HCT116 (cell line): Measurements from ENCODE around the gene ATP8B4. TPM values are rescaled to one million over a fixed set of nuclear protein-coding genes. Genes with fewer than 3 reads are reported as not detected.

Source experiments
- ATAC-seq: fragments of 200-7000 bp; cut with Tn5 transposase; 2 replicates; pipeline ENCODE4 v1.9.1; 2020; ENCODE audit warnings: mild to moderate bottlenecking, moderate library complexity
- BruUV-seq: library from RNA; stranded (reverse); fragments of 400-500 nt; replicated peaks from 2 replicates; lab custom pipeline; 2021; lab: Mats Ljungman, UMichigan
- CTCF ChIA-PET: fragments of 300-600 bp; sonication (Branson Sonifier 250); formaldehyde crosslinking; loops from one replicate; lab custom pipeline; 2021; ENCODE audit warnings: antibody characterized with exemption; lab: Charles Lee
- POLR2A ChIA-PET: fragments of 300-600, 350-600 bp; sonication (Branson Sonifier 250); formaldehyde crosslinking; loops from one replicate; lab custom pipeline; 2021; ENCODE audit warnings: antibody characterized with exemption; lab: Charles Lee
- RAD21 ChIA-PET, 2 experiments: fragments of 300-600 bp; sonication (Branson Sonifier 250); formaldehyde crosslinking; loops; one replicate each; lab custom pipeline; 2023; ENCODE audit warnings: low total read pairs in 2 of 2; ENCODE audit not compliant: uncharacterized antibody in 2 of 2, unreplicated experiment in 2 of 2, low non-redundant PET in 1 of 2; lab: Charles Lee
- DNase-seq: peaks from one replicate; pipeline ENCODE4 v3.0.0-alpha.2; 2010; ENCODE audit warnings: low read depth, low spot score
- H2AFZ ChIP-seq: fragments of 200-600 bp; shearing (Covaris generic), sonication (generic); 2 replicates; pipeline ENCODE4 v1.6.1; 2017; ENCODE audit warnings: low read depth, mixed run types, mixed read lengths, antibody characterized with exemption, low read length; ENCODE audit not compliant: poor library complexity, severe bottlenecking
- H3K27ac ChIP-seq: 2 replicates; pipeline ENCODE4 v1.5.1; 2012; ENCODE audit warnings: low read depth, low read length
- H3K27me3 ChIP-seq: fragments of 200-600 bp; sonication (generic); 2 replicates; pipeline ENCODE4 v1.6.1; 2016; ENCODE audit warnings: mixed run types, low read length, mixed read lengths; ENCODE audit not compliant: insufficient read depth
- H3K36me3 ChIP-seq, 2 experiments: fragments of 200-500 bp in 1 of 2; fragments of 200-600 bp in 1 of 2; sonication (Bioruptor generic) in 1 of 2; sonication (generic) in 1 of 2; 2 replicates each; pipeline versions ENCODE4 v1.5.1 to v1.6.1; 2014 to 2016; ENCODE audit warnings: low read length in 2 of 2, inconsistent platforms in 1 of 2, mixed read lengths in 1 of 2, mixed run types in 1 of 2; ENCODE audit not compliant: insufficient read depth in 2 of 2, control insufficient read depth in 1 of 2
- H3K4me1 ChIP-seq, 2 experiments: fragments of 200-600 bp in 1 of 2; sonication (generic) in 1 of 2; 2 replicates each; pipeline versions ENCODE4 v1.5.1 to v1.6.1; 2012 to 2017; ENCODE audit warnings: low read length in 2 of 2, inconsistent platforms in 1 of 2, mild to moderate bottlenecking in 1 of 2, mixed read lengths in 1 of 2, mixed run types in 1 of 2, moderate library complexity in 1 of 2; ENCODE audit not compliant: insufficient read depth in 2 of 2, control insufficient read depth in 1 of 2
- H3K4me2 ChIP-seq: fragments of 200-600 bp; sonication (generic); 2 replicates; pipeline ENCODE4 v1.6.1; 2017; ENCODE audit warnings: mixed run types, low read length, mixed read lengths
- H3K4me3 ChIP-seq, 2 experiments: fragments of 200-600 bp in 1 of 2; sonication (generic) in 1 of 2; replicated peaks in 1 of 2; 2 replicates each; pipeline ENCODE4 v1.5.1; 2011 to 2016; ENCODE audit warnings: low read length in 2 of 2, control low read depth in 1 of 2, low read depth in 1 of 2, mild to moderate bottlenecking in 1 of 2, mixed read lengths in 1 of 2, mixed run types in 1 of 2
- H3K79me2 ChIP-seq: fragments of 200-600 bp; sonication (generic); 2 replicates; pipeline ENCODE4 v1.6.1; 2017; ENCODE audit warnings: mild to moderate bottlenecking, mixed run types, low read length, moderate library complexity, mixed read lengths; ENCODE audit not compliant: insufficient read depth
- H3K9ac ChIP-seq: fragments of 200-600 bp; sonication (generic); 2 replicates; pipeline ENCODE4 v1.6.1; 2016; ENCODE audit warnings: low read length, mixed read lengths
- H3K9me2 ChIP-seq: fragments of 200-600 bp; sonication (generic), shearing (Covaris generic); 2 replicates; pipeline ENCODE4 v1.6.1; 2017; ENCODE audit warnings: mixed run types, mild to moderate bottlenecking, moderate library complexity; ENCODE audit not compliant: insufficient read depth
- H3K9me3 ChIP-seq, 2 experiments: fragments of 200-500 bp in 1 of 2; fragments of 200-600 bp in 1 of 2; sonication (Bioruptor generic) in 1 of 2; sonication (generic) in 1 of 2; 2 replicates each; pipeline ENCODE4 v1.6.1; 2014 to 2017; ENCODE audit warnings: low read length in 2 of 2, mixed read lengths in 2 of 2, inconsistent platforms in 1 of 2, low read depth in 1 of 2, mild to moderate bottlenecking in 1 of 2, mixed run types in 1 of 2, moderate library complexity in 1 of 2; ENCODE audit not compliant: control insufficient read depth in 1 of 2, insufficient read depth in 1 of 2
- H4K20me1 ChIP-seq: fragments of 200-600 bp; sonication (generic), shearing (Covaris generic); 2 replicates; pipeline ENCODE4 v1.6.1; 2017; ENCODE audit warnings: mixed run types, mild to moderate bottlenecking, moderate library complexity; ENCODE audit not compliant: insufficient read depth
- EGR1 ChIP-seq: IDR thresholded peaks from 2 replicates; pipeline ENCODE4 v1.6.1; 2012; ENCODE audit warnings: low read depth
- ELF1 ChIP-seq: IDR thresholded peaks from 2 replicates; pipeline ENCODE4 v1.6.1; 2012; ENCODE audit warnings: low read depth, borderline replicate concordance
- EZH2 ChIP-seq: fragments of 200-600 bp; sonication (generic); IDR thresholded peaks from 2 replicates; pipeline ENCODE4 v1.6.1; 2017; ENCODE audit warnings: antibody characterized with exemption, mixed run types
- EZH2phosphoT487 ChIP-seq: fragments of 200-600 bp; IDR thresholded peaks from 2 replicates; pipeline ENCODE4 v1.6.1; 2018; ENCODE audit warnings: antibody characterized with exemption, borderline replicate concordance
- MAX ChIP-seq: IDR thresholded peaks from 2 replicates; pipeline ENCODE4 v1.6.1; 2012
- POLR2A ChIP-seq: IDR thresholded peaks from 2 replicates; pipeline ENCODE4 v1.7.0; 2011; ENCODE audit warnings: borderline replicate concordance; ENCODE audit not compliant: insufficient read depth, insufficient read length; ENCODE audit errors: extremely low read depth
- SIN3A ChIP-seq: IDR thresholded peaks from 2 replicates; pipeline ENCODE4 v1.6.1; 2012; ENCODE audit warnings: low read depth
- SRF ChIP-seq: IDR thresholded peaks from 2 replicates; pipeline ENCODE4 v1.6.1; 2012; ENCODE audit warnings: low read depth
- ZBTB33 ChIP-seq: IDR thresholded peaks from 2 replicates; pipeline ENCODE4 v1.6.1; 2011; ENCODE audit warnings: mild to moderate bottlenecking, low read length, moderate library complexity; ENCODE audit not compliant: insufficient replicate concordance; ENCODE audit errors: extremely low read depth
- ZFX ChIP-seq: fragments of 450-650 bp; IDR thresholded peaks from 2 replicates; pipeline ENCODE4 v1.6.1; 2017
- ZNF274 ChIP-seq: fragments of 200-500 bp; sonication (Bioruptor generic); IDR thresholded peaks from 2 replicates; pipeline ENCODE4 v1.6.1; 2014; ENCODE audit warnings: mild to moderate bottlenecking, low read depth, low read length, inconsistent platforms
- intact Hi-C: fragments of 100-400 bp; cut with micrococcal nuclease; formaldehyde crosslinking; loops from 2 replicates; pipeline ENCODE4 v1.10.0; 2022
- total RNA-seq: library from RNA; stranded (reverse); gene quantifications from one replicate; pipeline ENCODE4 v1.2.1, GENCODE V29; 2021; ENCODE audit not compliant: unreplicated experiment

Gene ATP8B4
- total RNA-seq, 1 experiment from 2014 or later, result 0.25 TPM

- TF ChIP-seq SIN3A (no peak), EGR1 (no peak), EZH2phosphoT487 (no peak), EZH2 (no peak)
Observed at GRCh38 chr15:49919034-49919433, 200.0 kb downstream of the ATP8B4 start (continued).

- H3K79me2 ChIP-seq, result no peaks in the 10 kb centered on the region
- no peaks in the 10 kb centered on the region for H4K20me1 ChIP-seq
- POLR2A ChIA-PET, result no interaction called here
- ATAC-seq (no peak), DNase-seq (no peak)
- H3K36me3 ChIP-seq, result no peaks in the 10 kb centered on the region
- no peak overlapping the region for H3K4me3 ChIP-seq
- H2AFZ ChIP-seq, result no peak overlapping the region
- TF ChIP-seq POLR2A (no peak), SRF (no peak), ZBTB33 (no peak), SIN3A (no peak), MAX (no peak), ELF1 (no peak), EZH2 (no peak), ZNF274 (no peak), ZFX (no peak)
- no peaks in the 10 kb centered on the region for H3K27me3 ChIP-seq
- intact Hi-C loops, result no loop called here
- H3K9me2 ChIP-seq, result no peaks in the 10 kb centered on the region
- CTCF ChIA-PET, result no interaction called here
- no peak overlapping the region for H3K27ac ChIP-seq
- BruUV-seq, result no TSS peak
- no peaks in the 10 kb centered on the region for H3K4me1 ChIP-seq
- H3K9ac ChIP-seq, result no peak overlapping the region
- no peak overlapping the region for H3K4me2 ChIP-seq
- no peaks in the 10 kb centered on the region for H3K9me3 ChIP-seq
- RAD21 ChIA-PET, result no interaction called here
Observed at GRCh38 chr15:49918121-49918520, 200.9 kb downstream of the ATP8B4 start.
